ENCODE measurements around the gene HLA-DQA1. TPM values are rescaled to one million over a fixed set of nuclear protein-coding genes. Genes with fewer than 3 reads are reported as not detected.

HLA-DQA1 gene
- total RNA-seq, 1 donor from 2014 or later = not detected

GRCh38 chr6:32658268-32658897 is 21.2 kb downstream of the HLA-DQA1 start:
- no peak for TF ChIP-seq CTCF (conservative IDR thresholded peaks at IDR 0.05)
- Mint-ChIP-seq H3K9me3 (peaks cover 7% of the 10 kb centered on the region), H3K4me3 (no peak overlapping the region), H3K4me1 (ENCODE audit: unreplicated experiment) (no peaks in the 10 kb centered on the region), H3K27me3 (peaks cover 42% of the 10 kb centered on the region), H3K27ac (no peak overlapping the region), H3K36me3 (peaks cover 6% of the 10 kb centered on the region)
- no peak for DNase-seq (ENCODE audit: extremely low spot score, unreplicated experiment)

GRCh38 chr6:32659856-32660595 is 22.8 kb downstream of the HLA-DQA1 start:
- DNase-seq (ENCODE audit: extremely low spot score, unreplicated experiment) = no peak
- Mint-ChIP-seq H3K9me3 (peaks cover 7% of the 10 kb centered on the region), H3K36me3 (peaks cover 6% of the 10 kb centered on the region), H3K4me1 (ENCODE audit: unreplicated experiment) (no peaks in the 10 kb centered on the region), H3K27me3 (peaks cover 55% of the 10 kb centered on the region), H3K4me3 (no peak overlapping the region), H3K27ac (no peak overlapping the region)
- no peak for TF ChIP-seq CTCF (conservative IDR thresholded peaks at IDR 0.05)

- Mint-ChIP-seq H3K4me3 (no peak overlapping the region), H3K4me1 (ENCODE audit: unreplicated experiment) (peaks cover 4% of the 10 kb centered on the region), H3K36me3 (no peaks in the 10 kb centered on the region), H3K27ac (no peak overlapping the region), H3K27me3 (peaks cover 64% of the 10 kb centered on the region), H3K9me3 (no peaks in the 10 kb centered on the region)
- no peak for DNase-seq (ENCODE audit: extremely low spot score, unreplicated experiment)
- no peak for TF ChIP-seq CTCF (conservative IDR thresholded peaks at IDR 0.05)
Observed at GRCh38 chr6:32662099-32662498, 24.9 kb downstream of the HLA-DQA1 start.

- H3K27me3 Mint-ChIP-seq = peaks cover 67% of the 10 kb centered on the region
- H3K4me3 Mint-ChIP-seq = no peak overlapping the region
- H3K9me3 Mint-ChIP-seq = no peaks in the 10 kb centered on the region
- H3K27ac Mint-ChIP-seq = no peak overlapping the region
- no peak for TF ChIP-seq CTCF (conservative IDR thresholded peaks at IDR 0.05)
- H3K4me1 Mint-ChIP-seq (ENCODE audit: unreplicated experiment) = peaks cover 4% of the 10 kb centered on the region
- DNase-seq (ENCODE audit: extremely low spot score, unreplicated experiment) = no peak
- H3K36me3 Mint-ChIP-seq = no peaks in the 10 kb centered on the region
Observed at GRCh38 chr6:32662836-32663235, 25.6 kb downstream of the HLA-DQA1 start.

GRCh38 chr6:32664354-32664753 is 27.1 kb downstream of the HLA-DQA1 start:
- no peaks in the 10 kb centered on the region for H3K36me3 Mint-ChIP-seq
- H3K9me3 Mint-ChIP-seq = no peaks in the 10 kb centered on the region
- peaks cover 4% of the 10 kb centered on the region for H3K4me1 Mint-ChIP-seq (ENCODE audit: unreplicated experiment)
- H3K4me3 Mint-ChIP-seq = peak overlapping the region; percentile 75
- H3K27ac Mint-ChIP-seq = no peak overlapping the region
- no peak for DNase-seq (ENCODE audit: extremely low spot score, unreplicated experiment)
- H3K27me3 Mint-ChIP-seq = peaks cover 75% of the 10 kb centered on the region
- TF ChIP-seq CTCF (conservative IDR thresholded peaks at IDR 0.05) = no peak

All from type B pancreatic cell (in vitro differentiated cells).